Activated CD8-positive, alpha-beta T cell treated with anti-CD3 and anti-CD28 coated beads for 36 hours (primary cell): ENCODE measurements around the gene GNA12. TPM values are rescaled to one million over a fixed set of nuclear protein-coding genes. Genes with fewer than 3 reads are reported as not detected.

Source experiments
- ATAC-seq: fragments of 200-7000 bp; cut with Tn5 transposase; one replicate; pipeline ENCODE4 v1.10.0; 2021; ENCODE audit warnings: mild to moderate bottlenecking, moderate library complexity
- CTCF ChIA-PET: fragments of 350-600 bp; sonication (Branson Sonifier 250); formaldehyde crosslinking; loops from one replicate; lab custom pipeline; 2021; ENCODE audit warnings: antibody characterized with exemption; lab: Charles Lee
- POLR2A ChIA-PET: fragments of 350-600 bp; sonication (Branson Sonifier 250); formaldehyde crosslinking; loops from one replicate; lab custom pipeline; 2021; ENCODE audit warnings: antibody characterized with exemption; lab: Charles Lee
- DNase-seq: peaks from one replicate; pipeline ENCODE4 v3.0.0-alpha.2; 2020
- H3K27ac Mint-ChIP-seq: one replicate; pipeline ENCODE4 v1.8.0; 2021; ENCODE audit warnings: mild to moderate bottlenecking, mixed read lengths
- H3K27me3 Mint-ChIP-seq: one replicate; pipeline ENCODE4 v1.8.0; 2021; ENCODE audit warnings: mixed read lengths
- H3K36me3 Mint-ChIP-seq: one replicate; pipeline ENCODE4 v1.8.0; 2021; ENCODE audit warnings: low read depth, mixed read lengths
- H3K4me1 Mint-ChIP-seq: one replicate; pipeline ENCODE4 v1.8.0; 2021; ENCODE audit warnings: low read depth, mixed read lengths
- H3K4me3 Mint-ChIP-seq: one replicate; pipeline ENCODE4 v1.8.0; 2021; ENCODE audit warnings: mild to moderate bottlenecking, moderate library complexity, mixed read lengths
- H3K9me3 Mint-ChIP-seq: one replicate; pipeline ENCODE4 v1.8.0; 2021; ENCODE audit warnings: mixed read lengths
- intact Hi-C: fragments of 100-400 bp; cut with micrococcal nuclease; formaldehyde crosslinking; loops from one replicate; pipeline ENCODE4 v1.10.0; 2022
- total RNA-seq, 2 experiments: library from RNA; stranded (reverse); gene quantifications; one replicate each; pipeline ENCODE4 v1.2.3, GENCODE V29; 2021
- TF ChIP-seq, protein P1 (sequence below): fragments of 200-600 bp; IDR thresholded peaks from one replicate; pipeline ENCODE4 v1.8.0; 2022; ENCODE audit warnings: antibody characterized with exemption, mild to moderate bottlenecking

The GNA12 gene
- total RNA-seq, 2 experiments from 2014 or later: 21.0 to 21.1 TPM

DNA sequence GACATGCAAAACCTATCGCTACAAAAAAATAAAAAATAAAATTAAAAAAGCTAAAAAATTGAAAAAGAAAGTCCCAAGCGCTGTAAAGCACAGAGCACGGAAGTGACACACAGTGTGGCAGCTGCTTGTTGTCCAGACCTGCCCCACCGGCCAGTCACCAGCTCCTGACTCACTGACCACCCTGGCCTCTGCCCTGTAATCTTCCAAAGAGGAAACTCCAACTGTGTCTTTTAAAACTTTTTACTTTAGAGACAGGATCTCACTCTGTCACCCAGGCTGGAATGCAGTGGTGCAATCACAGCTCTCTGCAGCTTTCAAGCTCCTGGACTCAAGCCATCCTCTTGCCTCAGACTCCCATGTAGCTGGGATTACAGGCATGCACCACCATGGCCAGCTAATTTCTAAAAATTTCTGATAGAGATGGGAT is 23.6 kb downstream of the GNA12 start:
- no peak for ATAC-seq
- TF ChIP-seq, protein P1, sequence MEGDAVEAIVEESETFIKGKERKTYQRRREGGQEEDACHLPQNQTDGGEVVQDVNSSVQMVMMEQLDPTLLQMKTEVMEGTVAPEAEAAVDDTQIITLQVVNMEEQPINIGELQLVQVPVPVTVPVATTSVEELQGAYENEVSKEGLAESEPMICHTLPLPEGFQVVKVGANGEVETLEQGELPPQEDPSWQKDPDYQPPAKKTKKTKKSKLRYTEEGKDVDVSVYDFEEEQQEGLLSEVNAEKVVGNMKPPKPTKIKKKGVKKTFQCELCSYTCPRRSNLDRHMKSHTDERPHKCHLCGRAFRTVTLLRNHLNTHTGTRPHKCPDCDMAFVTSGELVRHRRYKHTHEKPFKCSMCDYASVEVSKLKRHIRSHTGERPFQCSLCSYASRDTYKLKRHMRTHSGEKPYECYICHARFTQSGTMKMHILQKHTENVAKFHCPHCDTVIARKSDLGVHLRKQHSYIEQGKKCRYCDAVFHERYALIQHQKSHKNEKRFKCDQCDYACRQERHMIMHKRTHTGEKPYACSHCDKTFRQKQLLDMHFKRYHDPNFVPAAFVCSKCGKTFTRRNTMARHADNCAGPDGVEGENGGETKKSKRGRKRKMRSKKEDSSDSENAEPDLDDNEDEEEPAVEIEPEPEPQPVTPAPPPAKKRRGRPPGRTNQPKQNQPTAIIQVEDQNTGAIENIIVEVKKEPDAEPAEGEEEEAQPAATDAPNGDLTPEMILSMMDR: no peak
- Mint-ChIP-seq H3K27me3 (no peaks in the 10 kb centered on the region), H3K4me1 (peaks cover 37% of the 10 kb centered on the region), H3K36me3 (no peaks in the 10 kb centered on the region), H3K27ac (no peak overlapping the region), H3K4me3 (no peak overlapping the region), H3K9me3 (no peaks in the 10 kb centered on the region)
- POLR2A ChIA-PET: no interaction called here
- CTCF ChIA-PET: interaction anchor here (0.9 to 1.2 kb wide), 3 partner anchors 44 to 150 kb away, joined by 3 to 4 read pairs (median 3); no protein-coding TSS in a partner anchor
- intact Hi-C loops: no loop called here
- no peak for DNase-seq

DNA sequence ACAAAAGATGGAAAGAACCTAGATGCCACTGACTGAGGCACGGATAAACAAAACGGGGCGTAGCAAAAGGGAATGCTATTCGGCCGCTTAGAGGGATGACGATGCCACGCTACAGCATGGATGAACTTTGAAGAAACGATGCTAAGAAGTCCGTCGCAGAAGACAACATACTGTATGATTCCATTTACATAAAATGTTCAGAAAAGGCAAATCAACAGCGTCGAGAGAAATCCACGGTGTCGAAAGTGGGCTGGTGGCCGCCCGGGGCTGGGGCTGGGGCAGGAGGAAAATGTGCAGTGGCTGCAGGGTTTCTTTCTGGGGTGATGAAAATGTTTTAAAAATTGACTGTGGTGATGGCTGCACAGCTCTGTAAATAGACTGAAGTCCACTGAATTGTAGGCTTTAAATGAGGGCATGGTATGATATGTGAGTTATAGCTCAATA is 24.1 kb downstream of the GNA12 start:
- ATAC-seq (no peak), DNase-seq (no peak)
- Mint-ChIP-seq H3K4me1 (peaks cover 31% of the 10 kb centered on the region), H3K9me3 (no peaks in the 10 kb centered on the region), H3K4me3 (no peak overlapping the region), H3K27me3 (no peaks in the 10 kb centered on the region), H3K36me3 (no peaks in the 10 kb centered on the region), H3K27ac (no peak overlapping the region)
- CTCF ChIA-PET: interaction anchor here (1.0 kb wide), 1 partner anchor 45 kb away, joined by 3 read pairs; no protein-coding TSS in a partner anchor
- intact Hi-C loops: no loop called here
- POLR2A ChIA-PET: interaction anchor here (1.2 kb wide), 1 partner anchor 10 kb away, joined by 5 read pairs; no protein-coding TSS in a partner anchor
- TF ChIP-seq, protein P1: no peak

DNA sequence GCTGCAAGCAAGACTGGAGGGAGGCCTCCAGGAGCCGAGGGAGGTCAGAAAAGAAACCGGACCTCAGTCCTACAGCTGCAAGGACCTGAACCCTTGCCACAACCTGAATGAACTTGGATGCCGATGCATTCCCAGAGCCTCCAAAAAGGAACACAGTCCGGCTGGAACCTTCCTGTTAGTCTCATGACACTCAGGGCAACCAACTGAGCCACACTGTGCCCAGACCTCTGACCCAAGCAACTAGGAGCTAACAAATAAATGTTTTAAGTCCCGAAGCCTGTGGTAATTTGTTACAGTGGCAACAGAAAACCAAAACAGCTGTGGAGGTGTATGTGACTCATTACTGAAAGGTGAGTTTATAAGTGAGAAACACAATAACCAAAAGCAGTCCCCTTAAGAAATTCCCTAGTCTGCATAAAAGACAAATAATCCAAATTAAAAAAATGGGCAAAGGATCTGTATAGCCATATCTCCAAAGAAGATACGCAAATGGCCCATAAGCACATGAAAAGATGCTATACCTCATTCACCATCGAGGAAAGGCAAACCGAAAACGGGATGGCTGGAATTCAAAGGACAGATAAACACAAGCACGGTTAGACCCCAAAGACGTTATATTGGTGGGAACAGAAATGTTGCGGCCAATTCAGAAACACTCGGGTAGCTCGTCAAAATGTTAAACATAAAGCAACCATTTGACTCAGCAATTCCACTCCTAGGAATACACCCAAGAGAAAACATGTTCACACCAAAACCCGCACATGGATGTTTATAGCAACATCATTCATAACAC is 24.8 kb downstream of the GNA12 start:
- TF ChIP-seq, protein P1: no peak
- DNase-seq: peak; percentile 10
- Mint-ChIP-seq H3K4me1 (peaks cover 28% of the 10 kb centered on the region), H3K27ac (no peak overlapping the region), H3K27me3 (no peaks in the 10 kb centered on the region), H3K36me3 (no peaks in the 10 kb centered on the region), H3K9me3 (no peaks in the 10 kb centered on the region), H3K4me3 (no peak overlapping the region)
- intact Hi-C loops: no loop called here
- ATAC-seq: peak; percentile 24
- POLR2A ChIA-PET: interaction anchor here (1.2 kb wide), 2 partner anchors 10 to 45 kb away, joined by 3 to 5 read pairs; no protein-coding TSS in a partner anchor
- CTCF ChIA-PET: no interaction called here

DNA sequence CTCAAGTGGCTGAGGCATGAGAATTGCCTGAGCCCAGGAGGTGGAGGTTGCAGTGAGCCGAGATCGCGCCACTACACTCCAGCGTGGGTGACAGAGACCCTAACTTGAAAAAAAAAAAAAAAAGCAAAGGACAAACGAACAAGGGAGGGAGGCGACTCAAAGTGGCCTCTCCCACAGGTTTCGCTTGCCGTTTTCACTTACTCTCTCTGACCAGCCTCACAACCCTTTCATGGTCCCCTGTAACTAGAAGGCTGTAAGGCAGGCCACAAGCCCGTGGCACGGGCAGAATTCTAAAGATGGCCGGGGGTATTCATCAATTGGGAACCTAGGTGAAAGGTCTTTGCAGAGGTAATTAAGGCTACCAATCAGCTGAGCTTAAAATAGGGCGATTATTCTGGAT is 25.5 kb downstream of the GNA12 start:
- no peaks in the 10 kb centered on the region for H3K36me3 Mint-ChIP-seq
- TF ChIP-seq, protein P1: no peak
- no peaks in the 10 kb centered on the region for H3K9me3 Mint-ChIP-seq
- intact Hi-C loops: no loop called here
- no peak for DNase-seq
- no peaks in the 10 kb centered on the region for H3K27me3 Mint-ChIP-seq
- CTCF ChIA-PET: no interaction called here
- no peak for ATAC-seq
- no peak overlapping the region for H3K27ac Mint-ChIP-seq
- peaks cover 27% of the 10 kb centered on the region for H3K4me1 Mint-ChIP-seq
- no peak overlapping the region for H3K4me3 Mint-ChIP-seq
- POLR2A ChIA-PET: interaction anchor here (1.2 kb wide), 1 partner anchor 46 kb away, joined by 3 read pairs; no protein-coding TSS in a partner anchor

DNA sequence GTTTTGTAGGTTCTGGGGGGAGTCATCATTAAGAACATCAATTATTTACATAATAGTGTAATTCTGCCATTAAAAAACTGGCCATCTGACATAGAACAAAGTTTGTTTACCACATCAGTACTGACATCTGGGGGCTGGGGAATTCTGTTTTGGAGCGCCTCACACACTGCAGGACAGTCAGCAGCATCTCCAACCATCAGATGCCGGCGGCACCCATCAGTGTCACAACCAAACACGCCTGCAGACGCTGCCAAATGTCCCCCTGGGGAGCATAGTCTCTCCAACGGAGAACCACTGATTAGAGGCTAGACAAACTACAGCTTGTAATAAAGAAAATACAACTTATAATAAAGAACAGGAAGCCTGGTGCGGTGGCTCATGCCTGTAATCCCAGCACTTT is 26.0 kb downstream of the GNA12 start:
- Mint-ChIP-seq H3K27ac (no peak overlapping the region), H3K4me1 (peaks cover 27% of the 10 kb centered on the region), H3K9me3 (no peaks in the 10 kb centered on the region), H3K36me3 (peaks cover 3% of the 10 kb centered on the region), H3K27me3 (no peaks in the 10 kb centered on the region), H3K4me3 (no peak overlapping the region)
- TF ChIP-seq, protein P1: no peak
- ChIA-PET CTCF (no interaction called here), POLR2A (interaction anchor here (1.2 kb wide), 1 partner anchor 46 kb away, joined by 3 read pairs; no protein-coding TSS in a partner anchor)
- ATAC-seq (no peak), DNase-seq (no peak)
- intact Hi-C loops: no loop called here
